ENCODE results near the gene RBP5. TPM values are rescaled to one million over a fixed set of nuclear protein-coding genes. Genes with fewer than 3 reads are reported as not detected.

Gene RBP5
- total RNA-seq, 2 donors from 2014 or later = 19.3 to 31.2 TPM

- H3K36me3 Mint-ChIP-seq (ENCODE audit: low read depth) = peaks cover 48% of the 10 kb centered on the region
- Histone ChIP-seq H3K9me3 (ENCODE audit: control insufficient read depth, low read length) (peaks cover 12% of the 10 kb centered on the region), H3K4me1 (ENCODE audit: control insufficient read depth, insufficient read depth, low read length) (no peaks in the 10 kb centered on the region), H3K27ac (ENCODE audit: low read depth, low read length) (no peak overlapping the region), H3K9ac (ENCODE audit: extremely low read depth, low read length, poor library complexity, severe bottlenecking) (no peak overlapping the region), H3K36me3 (ENCODE audit: control insufficient read depth, insufficient read depth, low read length) (no peaks in the 10 kb centered on the region), H3K27me3 (ENCODE audit: control insufficient read depth, insufficient read depth, low read length, poor library complexity, severe bottlenecking) (no peaks in the 10 kb centered on the region), H3K4me3 (ENCODE audit: low read length) (no peak overlapping the region)
- no peak overlapping the region for H3K4me3 Mint-ChIP-seq
- no peak overlapping the region for H3K27ac Mint-ChIP-seq
- H3K4me1 Mint-ChIP-seq = no peaks in the 10 kb centered on the region
- DNase-seq = no peak
- WGBS, 2 experiments (ENCODE audit: insufficient coverage in 1 of 2, insufficient read length in 1 of 2) = 87 to 91% methylated on average over 4 to 10 of the region's 10 CpGs
- H3K27me3 Mint-ChIP-seq (ENCODE audit: insufficient read depth) = peaks cover 2% of the 10 kb centered on the region
- H3K9me3 Mint-ChIP-seq = peaks cover 12% of the 10 kb centered on the region
- TF ChIP-seq CTCF (conservative IDR thresholded peaks at IDR 0.05) = peak; percentile 22
Observed at GRCh38 chr12:7101694-7102131, 27.0 kb downstream of the RBP5 start.

- WGBS, 2 experiments (ENCODE audit: insufficient coverage in 1 of 2, insufficient read length in 1 of 2) = 92 to 93% methylated on average over 2 to 4 of the region's 4 CpGs
- H3K4me3 Mint-ChIP-seq = no peak overlapping the region
- Histone ChIP-seq H3K36me3 (ENCODE audit: control insufficient read depth, insufficient read depth, low read length) (no peaks in the 10 kb centered on the region), H3K27me3 (ENCODE audit: control insufficient read depth, insufficient read depth, low read length, poor library complexity, severe bottlenecking) (no peaks in the 10 kb centered on the region), H3K27ac (ENCODE audit: low read depth, low read length) (no peak overlapping the region), H3K9me3 (ENCODE audit: control insufficient read depth, low read length) (peaks cover 8% of the 10 kb centered on the region), H3K4me3 (ENCODE audit: low read length) (no peak overlapping the region), H3K4me1 (ENCODE audit: control insufficient read depth, insufficient read depth, low read length) (no peaks in the 10 kb centered on the region), H3K9ac (ENCODE audit: extremely low read depth, low read length, poor library complexity, severe bottlenecking) (no peak overlapping the region)
- peaks cover 1% of the 10 kb centered on the region for H3K27me3 Mint-ChIP-seq (ENCODE audit: insufficient read depth)
- TF ChIP-seq CTCF (conservative IDR thresholded peaks at IDR 0.05) = no peak
- no peak overlapping the region for H3K27ac Mint-ChIP-seq
- H3K4me1 Mint-ChIP-seq = no peaks in the 10 kb centered on the region
- no peak for DNase-seq
- H3K36me3 Mint-ChIP-seq (ENCODE audit: low read depth) = peaks cover 43% of the 10 kb centered on the region
- H3K9me3 Mint-ChIP-seq = peaks cover 8% of the 10 kb centered on the region
Observed at GRCh38 chr12:7101047-7101693, 27.5 kb downstream of the RBP5 start.

GRCh38 chr12:7100239-7100638 is 28.4 kb downstream of the RBP5 start:
- Mint-ChIP-seq H3K4me1 (peaks cover 2% of the 10 kb centered on the region), H3K27ac (no peak overlapping the region), H3K4me3 (no peak overlapping the region), H3K36me3 (ENCODE audit: low read depth) (peaks cover 34% of the 10 kb centered on the region), H3K27me3 (ENCODE audit: insufficient read depth) (peaks cover 1% of the 10 kb centered on the region), H3K9me3 (no peaks in the 10 kb centered on the region)
- H3K4me3 ChIP-seq (ENCODE audit: low read length) = no peak overlapping the region
- no peaks in the 10 kb centered on the region for H3K4me1 ChIP-seq (ENCODE audit: control insufficient read depth, insufficient read depth, low read length)
- TF ChIP-seq CTCF (conservative IDR thresholded peaks at IDR 0.05) = no peak
- H3K9me3 ChIP-seq (ENCODE audit: control insufficient read depth, low read length) = no peaks in the 10 kb centered on the region
- no peaks in the 10 kb centered on the region for H3K27me3 ChIP-seq (ENCODE audit: control insufficient read depth, insufficient read depth, low read length, poor library complexity, severe bottlenecking)
- 94 to 100% methylated on average over 2 to 3 of the region's 4 CpGs for WGBS, 2 experiments (ENCODE audit: insufficient coverage in 1 of 2, insufficient read length in 1 of 2)
- H3K9ac ChIP-seq (ENCODE audit: extremely low read depth, low read length, poor library complexity, severe bottlenecking) = no peak overlapping the region
- H3K27ac ChIP-seq (ENCODE audit: low read depth, low read length) = no peak overlapping the region
- no peak for DNase-seq
- H3K36me3 ChIP-seq (ENCODE audit: control insufficient read depth, insufficient read depth, low read length) = no peaks in the 10 kb centered on the region
